Upper lobe of left lung (tissue), 6 donors: ENCODE results near the gene ZNF280A. TPM values are rescaled to one million over a fixed set of nuclear protein-coding genes. Genes with fewer than 3 reads are reported as not detected.

Experiments
- ATAC-seq, 2 donors: fragments of 200-7000 bp; cut with Tn5 transposase; one replicate each; pipeline ENCODE4 v1.9.1; 2022; ENCODE audit warnings: mild to moderate bottlenecking in 2 of 2, moderate library complexity in 2 of 2; ENCODE audit not compliant: low FRiP score in 2 of 2
- DNase-seq, 2 donors: peaks; one replicate each; pipeline ENCODE4 v3.0.0-alpha.2; 2019 to 2020
- H3K27ac ChIP-seq, 4 donors: fragments of 200-600 bp; sonication (generic); one replicate each; pipeline ENCODE4 v1.5.1; 2016 to 2019
- H3K27me3 ChIP-seq, 4 donors: fragments of 200-600 bp; sonication (generic); one replicate each; pipeline ENCODE4 v1.5.1; 2017 to 2019
- H3K36me3 ChIP-seq, 4 donors: fragments of 200-600 bp; sonication (generic); one replicate each; pipeline ENCODE4 v1.5.1; 2016 to 2019
- H3K4me1 ChIP-seq, 4 donors: fragments of 200-600 bp; sonication (generic); one replicate each; pipeline ENCODE4 v1.5.1; 2018 to 2019
- H3K4me3 ChIP-seq, 4 donors: fragments of 200-600 bp; sonication (generic); one replicate each; pipeline ENCODE4 v1.5.1; 2017 to 2019; ENCODE audit warnings: mild to moderate bottlenecking in 2 of 4, moderate library complexity in 1 of 4
- H3K9me3 ChIP-seq, 4 donors: fragments of 200-600 bp; sonication (generic); one replicate each; pipeline ENCODE4 v1.5.1; 2018 to 2019
- EP300 ChIP-seq, 4 donors: sonication (generic); formaldehyde crosslinking; IDR thresholded peaks; one replicate each; pipeline ENCODE4 v1.5.1; 2017; ENCODE audit warnings: antibody characterized with exemption in 4 of 4, control low read depth in 2 of 4
- POLR2A ChIP-seq, 4 donors: fragments of 450-650 bp; IDR thresholded peaks; one replicate each; pipeline ENCODE4 v1.5.1; 2016 to 2017; ENCODE audit warnings: antibody characterized with exemption in 4 of 4, mild to moderate bottlenecking in 2 of 4
- POLR2AphosphoS5 ChIP-seq, 2 donors: sonication (generic); formaldehyde crosslinking; IDR thresholded peaks; one replicate each; pipeline ENCODE4 v1.5.1; 2017; ENCODE audit warnings: antibody characterized with exemption in 2 of 2
- WGBS, 2 donors: methylation state at CpG; one replicate each; pipeline ENCODE4 v1.1.5; 2017 to 2018; 5-methylcytosine and 5-hydroxymethylcytosine counted together
- total RNA-seq, 6 donors: library from RNA; depleted of rRNA in 4 of 6; stranded (reverse); fragments of >200 nt in 4 of 6; gene quantifications; one replicate each; pipeline versions ENCODE4 v1.1.0 to v1.2.1, GENCODE V29; 2016 to 2021
- TF ChIP-seq, protein P1 (sequence below), 6 experiments: fragments of 450-650 bp in 4 of 6; fragments of 200-600 bp in 2 of 6; sonication (generic) in 2 of 6; IDR thresholded peaks; one replicate each; pipeline ENCODE4 v1.5.1; 2016 to 2019; ENCODE audit warnings: antibody characterized with exemption in 6 of 6
- donor health status: DM: no; HTN: no; CAD: no; lungs with moderate emphysema.
- donor health status: DM: no; HTN: yes; CAD: no; lungs with severe emphysema.

Gene ZNF280A
- total RNA-seq, 6 donors from 2014 or later: not detected

DNA sequence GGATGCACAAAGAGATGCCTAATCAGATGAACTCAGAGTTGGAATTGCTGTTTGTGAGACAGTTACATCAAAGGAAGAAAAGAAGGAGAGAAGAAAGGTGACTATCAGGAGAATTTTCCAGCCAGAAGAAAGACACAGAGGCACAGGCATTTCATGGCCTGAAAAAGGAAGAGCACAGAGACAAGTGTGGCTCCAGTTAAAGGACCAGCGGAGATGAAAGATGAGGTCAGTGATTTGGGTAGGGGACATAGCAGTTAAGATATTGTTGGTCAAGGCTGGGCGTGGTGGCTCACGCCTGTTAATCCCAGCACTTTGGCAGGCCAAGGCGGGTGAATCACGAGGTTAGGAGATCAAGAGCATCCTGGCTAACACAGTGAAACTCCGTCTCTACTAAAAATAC is 3.4 kb upstream of the ZNF280A start:
- H3K4me1 ChIP-seq: no peaks in the 10 kb centered on the region
- WGBS, 2 donors: 85 to 89% methylated on average over 6 of the region's 6 CpGs
- H3K9me3 ChIP-seq: no peaks in the 10 kb centered on the region
- H3K36me3 ChIP-seq: no peaks in the 10 kb centered on the region
- no peak for TF ChIP-seq EP300 (IDR thresholded peaks at IDR 0.05)
- TF ChIP-seq, protein P1, sequence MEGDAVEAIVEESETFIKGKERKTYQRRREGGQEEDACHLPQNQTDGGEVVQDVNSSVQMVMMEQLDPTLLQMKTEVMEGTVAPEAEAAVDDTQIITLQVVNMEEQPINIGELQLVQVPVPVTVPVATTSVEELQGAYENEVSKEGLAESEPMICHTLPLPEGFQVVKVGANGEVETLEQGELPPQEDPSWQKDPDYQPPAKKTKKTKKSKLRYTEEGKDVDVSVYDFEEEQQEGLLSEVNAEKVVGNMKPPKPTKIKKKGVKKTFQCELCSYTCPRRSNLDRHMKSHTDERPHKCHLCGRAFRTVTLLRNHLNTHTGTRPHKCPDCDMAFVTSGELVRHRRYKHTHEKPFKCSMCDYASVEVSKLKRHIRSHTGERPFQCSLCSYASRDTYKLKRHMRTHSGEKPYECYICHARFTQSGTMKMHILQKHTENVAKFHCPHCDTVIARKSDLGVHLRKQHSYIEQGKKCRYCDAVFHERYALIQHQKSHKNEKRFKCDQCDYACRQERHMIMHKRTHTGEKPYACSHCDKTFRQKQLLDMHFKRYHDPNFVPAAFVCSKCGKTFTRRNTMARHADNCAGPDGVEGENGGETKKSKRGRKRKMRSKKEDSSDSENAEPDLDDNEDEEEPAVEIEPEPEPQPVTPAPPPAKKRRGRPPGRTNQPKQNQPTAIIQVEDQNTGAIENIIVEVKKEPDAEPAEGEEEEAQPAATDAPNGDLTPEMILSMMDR (IDR thresholded peaks at IDR 0.05): no peak
- ATAC-seq (no peak), DNase-seq (no peak)
- H3K27ac ChIP-seq: no peak overlapping the region
- H3K27me3 ChIP-seq: no peaks in the 10 kb centered on the region
- no peak overlapping the region for H3K4me3 ChIP-seq

DNA sequence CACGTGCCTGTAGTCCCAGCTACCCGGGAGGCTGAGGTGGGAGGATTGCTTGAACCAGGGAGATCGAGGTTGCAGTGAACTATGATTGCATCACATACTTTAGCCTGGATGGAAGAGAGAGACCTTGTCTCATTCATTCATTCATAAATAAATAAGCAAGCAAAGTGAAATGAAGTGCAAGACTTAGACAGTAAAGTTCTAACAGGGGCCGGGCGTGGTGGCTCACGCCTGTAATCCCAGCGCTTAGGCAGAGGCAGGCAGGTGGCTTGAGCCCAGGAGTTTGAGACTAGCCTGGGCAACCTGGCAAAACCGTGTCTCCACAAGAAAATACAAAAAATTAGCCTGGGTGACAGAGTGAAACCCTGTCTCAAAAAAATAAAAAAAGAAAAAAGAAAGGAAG is 1.6 kb upstream of the ZNF280A start:
- H3K4me3 ChIP-seq: no peak overlapping the region
- TF ChIP-seq POLR2AphosphoS5 (IDR thresholded peaks at IDR 0.05): no peak
- TF ChIP-seq, protein P1 (IDR thresholded peaks at IDR 0.05): no peak
- no peak for TF ChIP-seq EP300 (IDR thresholded peaks at IDR 0.05)
- TF ChIP-seq POLR2A (IDR thresholded peaks at IDR 0.05): no peak
- ATAC-seq (no peak), DNase-seq (no peak)
- H3K27me3 ChIP-seq: no peaks in the 10 kb centered on the region
- H3K36me3 ChIP-seq: no peaks in the 10 kb centered on the region
- H3K9me3 ChIP-seq: no peaks in the 10 kb centered on the region
- no peak overlapping the region for H3K27ac ChIP-seq
- H3K4me1 ChIP-seq: no peaks in the 10 kb centered on the region
- 84 to 85% methylated on average over 8 of the region's 8 CpGs for WGBS, 2 donors

DNA sequence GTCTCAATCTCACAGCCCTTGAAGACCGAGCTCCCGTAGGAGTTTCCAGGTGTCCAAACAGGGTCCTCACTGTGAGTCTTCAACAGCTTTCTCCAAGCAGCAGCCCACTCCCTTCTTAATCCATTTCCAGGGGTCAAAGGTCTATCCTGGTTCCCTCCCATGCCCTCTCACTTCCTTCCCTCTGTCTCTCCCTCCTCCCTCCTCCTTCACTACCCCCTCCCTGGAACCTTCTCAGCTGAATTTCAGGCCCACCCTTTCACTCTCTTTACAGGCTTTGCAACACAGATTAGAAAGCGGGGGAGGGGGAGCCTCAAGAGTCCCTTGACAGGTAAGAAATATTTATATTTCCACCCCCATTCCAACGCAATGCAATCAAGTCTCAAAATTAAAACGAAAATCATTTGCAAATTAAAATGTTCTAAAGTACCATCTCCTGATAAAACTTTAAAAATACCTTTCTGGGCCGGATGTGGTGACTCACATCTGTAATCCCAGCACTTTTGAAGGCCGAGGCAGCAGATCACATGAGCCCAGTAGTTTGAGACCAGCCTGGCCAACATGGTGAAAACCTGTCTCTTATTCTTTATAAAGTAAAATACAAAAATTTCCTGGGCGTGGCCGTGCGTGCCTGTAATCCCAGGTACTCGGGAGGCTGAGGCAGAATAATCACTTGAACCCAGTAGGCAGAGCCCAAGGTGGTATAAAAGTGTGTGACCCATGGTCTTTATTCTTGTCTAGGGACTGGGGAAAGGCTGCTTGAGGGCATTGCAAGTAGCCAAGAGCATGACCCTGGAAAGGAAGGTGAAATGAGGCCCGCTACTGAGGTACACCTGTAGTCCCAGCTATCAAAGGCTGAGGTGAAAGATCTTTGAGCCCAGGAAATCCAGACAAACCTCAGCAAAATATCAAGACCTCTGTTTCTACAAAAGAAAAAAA is 865 bp upstream of the ZNF280A start:
- DNase-seq (no peak), ATAC-seq (no peak)
- 80 to 83% methylated on average over 12 of the region's 12 CpGs for WGBS, 2 donors
- no peaks in the 10 kb centered on the region for H3K27me3 ChIP-seq
- no peak overlapping the region for H3K4me3 ChIP-seq
- H3K9me3 ChIP-seq: no peaks in the 10 kb centered on the region
- no peaks in the 10 kb centered on the region for H3K4me1 ChIP-seq
- TF ChIP-seq POLR2AphosphoS5 (IDR thresholded peaks at IDR 0.05) (no peak), POLR2A (IDR thresholded peaks at IDR 0.05) (no peak), EP300 (IDR thresholded peaks at IDR 0.05) (no peak)
- TF ChIP-seq, protein P1 (IDR thresholded peaks at IDR 0.05): no peak
- no peaks in the 10 kb centered on the region for H3K36me3 ChIP-seq
- no peak overlapping the region for H3K27ac ChIP-seq

DNA sequence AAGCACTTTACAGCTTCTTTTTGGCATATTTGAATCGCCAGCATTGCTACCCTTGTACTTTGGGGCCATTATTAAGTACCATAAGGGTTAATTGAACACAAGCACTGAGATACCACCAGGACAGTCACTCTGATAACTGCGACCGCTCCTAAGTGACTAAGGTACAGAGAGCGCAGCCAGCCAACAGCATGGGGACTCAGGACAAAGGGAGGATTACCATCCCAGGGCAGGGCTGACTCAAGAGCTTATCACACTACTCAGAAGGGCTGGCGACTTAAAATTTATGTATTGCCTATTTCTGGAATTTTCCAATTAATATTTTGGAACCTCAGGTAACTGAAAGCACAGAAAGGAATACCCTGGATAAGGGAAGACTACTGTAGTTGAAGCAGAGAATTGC is 479 bp downstream of the ZNF280A start:
- ATAC-seq (no peak), DNase-seq (no peak)
- TF ChIP-seq EP300 (IDR thresholded peaks at IDR 0.05) (no peak), POLR2A (IDR thresholded peaks at IDR 0.05) (no peak), POLR2AphosphoS5 (IDR thresholded peaks at IDR 0.05) (no peak)
- TF ChIP-seq, protein P1 (IDR thresholded peaks at IDR 0.05): no peak
- no peaks in the 10 kb centered on the region for H3K36me3 ChIP-seq
- WGBS, 2 donors: 81 to 82% methylated on average over 5 of the region's 5 CpGs
- H3K9me3 ChIP-seq: no peaks in the 10 kb centered on the region
- H3K27me3 ChIP-seq: no peaks in the 10 kb centered on the region
- no peaks in the 10 kb centered on the region for H3K4me1 ChIP-seq
- H3K27ac ChIP-seq: no peak overlapping the region
- no peak overlapping the region for H3K4me3 ChIP-seq

DNA sequence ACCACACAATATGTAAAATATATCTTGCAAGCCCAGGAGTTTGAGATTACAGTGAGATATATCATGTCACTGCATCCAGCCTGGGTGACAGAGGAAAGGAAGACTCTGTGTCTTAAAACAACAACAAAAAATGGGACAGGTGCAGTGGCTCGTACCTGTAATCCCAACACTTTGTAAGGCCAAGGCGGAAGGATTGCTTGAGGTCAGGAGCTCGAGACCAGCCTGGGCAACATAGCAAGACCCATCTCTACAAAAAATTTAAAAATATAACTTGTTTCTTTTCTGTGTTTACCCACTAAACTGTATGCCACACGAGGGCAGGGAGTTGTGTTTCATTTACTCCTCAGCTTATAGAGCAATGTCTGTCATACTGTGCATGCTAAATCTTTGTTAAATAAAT is 3.1 kb downstream of the ZNF280A start:
- H3K9me3 ChIP-seq: no peaks in the 10 kb centered on the region
- TF ChIP-seq POLR2A (IDR thresholded peaks at IDR 0.05) (no peak), POLR2AphosphoS5 (IDR thresholded peaks at IDR 0.05) (no peak), EP300 (IDR thresholded peaks at IDR 0.05) (no peak)
- TF ChIP-seq, protein P1 (IDR thresholded peaks at IDR 0.05): no peak
- no peaks in the 10 kb centered on the region for H3K27me3 ChIP-seq
- H3K4me1 ChIP-seq: no peaks in the 10 kb centered on the region
- H3K27ac ChIP-seq: no peak overlapping the region
- no peak overlapping the region for H3K4me3 ChIP-seq
- no peaks in the 10 kb centered on the region for H3K36me3 ChIP-seq
- DNase-seq (no peak), ATAC-seq (no peak)
- WGBS, 2 donors: 65 to 67% methylated on average over 4 of the region's 4 CpGs
